ENCODE data around the gene FAM76B.
"Not testable (repeated sequence)": the region's sequence is repeated elsewhere in the genome, so short reads cannot be mapped to it uniquely, and the experiment has no call there.

FAM76B gene

GRCh38 chr11:95789506-95790122 lies at the start of gene FAM76B:
TSS of gene FAM76B (minus strand) at chr11:95789782. CDS start at chr11:95789478, 304 bp downstream.
- DNase-seq = peak; percentile 99

DNA sequence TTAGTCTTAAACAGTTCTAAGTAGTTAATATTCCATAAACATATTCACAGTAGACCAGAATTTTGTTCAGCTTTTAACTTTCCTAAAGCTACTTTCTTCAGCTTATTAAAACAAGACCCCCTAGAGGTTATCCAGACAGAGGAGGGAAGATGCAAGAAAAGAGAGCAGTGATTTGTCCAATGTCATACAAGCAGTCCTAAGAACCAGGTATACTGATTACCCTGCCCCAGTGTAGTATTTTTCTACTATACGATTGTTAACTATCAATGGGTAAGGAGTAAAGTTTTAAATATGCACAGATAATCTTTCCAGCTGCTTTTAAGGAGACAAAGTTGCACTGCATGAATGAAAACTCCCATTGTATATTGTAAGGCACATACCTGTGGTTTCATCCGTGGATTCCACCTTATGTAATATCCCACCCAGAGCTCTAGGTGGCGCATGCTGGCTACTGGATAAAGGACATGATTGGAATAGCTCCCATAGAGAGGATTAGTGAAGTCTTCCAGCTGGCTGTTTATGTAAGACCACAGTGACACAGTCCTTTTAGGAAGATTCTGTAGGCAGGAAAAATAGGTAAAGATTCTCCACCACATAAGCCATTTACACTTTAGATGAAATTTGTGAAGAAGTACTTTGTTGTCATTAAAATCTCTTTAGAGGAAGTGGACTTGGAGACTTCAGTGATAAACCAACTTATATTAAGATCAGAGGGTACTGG lies 46.3 kb upstream of the FAM76B start:
- DNase-seq = peak; percentile 38

DNA sequence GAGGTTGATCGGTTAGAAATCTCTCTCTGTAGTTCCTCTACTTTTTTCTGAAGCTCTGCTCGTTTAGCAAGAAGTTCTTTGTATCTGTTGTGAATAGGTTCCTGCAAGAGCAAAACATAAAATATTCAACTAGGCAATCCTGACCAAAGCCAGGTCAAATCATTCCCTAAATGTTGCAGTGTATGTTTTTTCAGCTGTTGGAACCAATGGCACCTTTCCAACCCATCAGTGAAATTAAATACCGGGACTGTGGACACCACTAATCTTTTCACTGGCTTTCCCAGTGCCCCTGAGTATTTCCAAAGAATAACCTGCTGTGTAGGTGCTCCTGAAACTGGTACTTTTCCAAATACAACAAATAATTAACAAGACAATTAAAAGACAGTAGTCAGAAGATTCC lies 45.8 kb upstream of the FAM76B start:
- no peak for DNase-seq

DNA sequence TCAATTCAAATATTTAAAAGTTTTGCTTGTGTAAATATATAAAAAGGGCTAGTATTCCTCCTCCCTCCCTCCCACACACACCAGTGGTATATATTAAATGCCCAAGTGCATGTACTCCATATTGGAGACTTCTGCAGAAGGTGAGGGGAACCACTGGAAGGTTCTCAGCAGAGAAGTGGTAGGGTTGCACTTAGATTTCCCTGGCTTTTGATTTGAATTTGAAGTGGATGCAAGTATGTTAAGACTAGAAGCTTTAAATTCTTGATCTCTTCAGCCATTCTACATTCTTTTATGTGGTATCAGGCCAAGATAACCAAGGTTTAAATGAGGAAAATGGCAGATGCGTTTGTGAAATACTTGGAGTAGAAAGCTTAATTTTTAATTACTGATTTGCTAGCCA lies 43.8 kb upstream of the FAM76B start:
- no peak for DNase-seq

DNA sequence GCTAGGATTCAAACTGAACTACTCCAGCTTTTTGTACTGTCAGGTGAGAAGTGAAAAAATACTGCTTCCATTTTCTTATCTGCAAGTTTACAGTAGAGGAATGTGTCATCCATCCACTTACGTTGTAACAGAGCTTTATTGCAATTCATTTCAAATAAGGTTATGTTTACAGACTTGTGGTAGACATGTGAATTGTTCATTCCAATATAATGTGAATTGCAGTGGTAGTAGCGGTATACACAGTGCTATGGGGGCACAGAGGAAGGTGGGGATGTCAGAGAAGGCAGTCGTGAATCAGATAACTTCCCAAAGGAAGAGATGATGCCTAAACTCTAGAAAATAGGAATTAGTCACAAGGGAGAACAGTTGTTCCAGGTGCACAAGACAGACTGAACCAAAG lies 43.2 kb upstream of the FAM76B start:
- DNase-seq = no peak

GRCh38 chr11:95831198-95831883 lies 41.8 kb upstream of the FAM76B start:
- DNase-seq = no peak

DNA sequence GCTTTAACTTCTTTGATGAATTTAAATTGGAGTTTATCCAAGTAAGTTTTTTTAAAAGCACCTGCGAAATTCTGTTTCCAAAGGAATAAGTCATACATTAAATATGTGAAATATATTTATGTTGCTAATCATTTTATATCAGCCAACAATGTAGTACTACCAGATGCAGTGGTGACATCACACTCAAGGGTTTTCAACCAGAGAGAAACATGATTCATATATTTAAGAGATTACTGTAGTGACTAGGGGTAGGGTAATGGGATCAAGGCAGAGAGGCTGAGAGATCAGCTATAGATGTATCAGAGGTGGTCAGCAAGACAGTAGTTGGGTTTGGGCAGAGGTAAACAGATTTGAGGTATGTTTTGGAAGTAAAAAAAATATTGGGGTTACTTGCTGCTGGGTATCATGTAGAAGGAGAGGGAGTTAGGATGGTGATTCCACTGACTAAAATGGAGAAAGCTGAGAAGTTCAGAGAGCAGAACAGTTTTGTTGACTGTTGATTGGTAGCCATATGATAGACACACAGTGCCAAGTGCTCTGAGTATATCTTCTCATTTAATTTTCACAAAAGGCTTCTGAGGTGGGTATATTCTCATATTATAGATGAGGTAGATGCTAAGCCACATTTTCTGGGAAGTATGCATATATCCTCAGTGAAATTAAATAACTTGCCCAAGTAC lies 40.1 kb upstream of the FAM76B start:
- no peak for DNase-seq

GRCh38 chr11:95827696-95828095 lies 38.1 kb upstream of the FAM76B start:
- DNase-seq = no peak

- DNase-seq = no peak
Measured at GRCh38 chr11:95821640-95822039, 32.1 kb upstream of the FAM76B start.

- no peak for DNase-seq
Measured at GRCh38 chr11:95816037-95816436, 26.5 kb upstream of the FAM76B start.

GRCh38 chr11:95811052-95811451 lies 21.5 kb upstream of the FAM76B start:
- not testable (repeated sequence) for DNase-seq

DNA sequence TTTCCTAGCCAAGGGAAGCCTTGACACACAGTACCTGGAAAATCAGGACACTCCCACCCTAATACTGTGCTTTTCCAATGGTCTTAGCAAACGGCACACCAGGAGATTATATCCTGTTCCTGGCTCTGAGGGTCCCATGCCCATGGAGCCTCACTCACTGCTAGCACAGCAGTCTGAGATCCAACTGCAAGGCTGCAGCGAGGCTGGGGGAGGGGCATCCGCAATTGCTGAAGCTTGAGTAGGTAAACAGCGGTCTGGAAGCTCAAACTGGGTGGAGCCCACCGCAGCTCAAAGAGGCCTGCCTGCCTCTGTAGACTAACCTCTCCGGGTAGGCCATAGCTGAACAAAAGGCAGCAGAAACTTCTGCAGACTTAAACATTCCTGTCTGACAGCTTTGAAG lies 16.9 kb upstream of the FAM76B start:
- DNase-seq = not testable (repeated sequence)

GRCh38 chr11:95805869-95806268 lies 16.3 kb upstream of the FAM76B start:
- DNase-seq = no peak

DNA sequence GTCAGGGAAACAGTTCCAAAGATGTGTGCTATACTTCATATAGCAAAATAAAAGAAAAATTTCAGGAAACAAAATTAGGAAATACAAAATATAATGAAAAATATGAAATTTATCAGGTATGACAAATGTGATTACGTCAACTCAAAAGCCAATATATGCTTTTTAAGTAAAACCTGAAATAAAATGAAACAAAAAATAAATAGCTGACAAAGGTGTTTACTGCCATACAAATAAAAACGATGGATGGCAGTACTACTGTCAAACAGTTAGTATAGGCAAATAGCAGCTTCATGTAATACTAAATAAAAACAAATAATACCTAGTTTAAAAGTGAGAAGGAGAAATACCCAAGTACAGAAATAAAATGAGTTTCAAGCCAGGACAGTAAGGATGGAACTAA lies 14.4 kb upstream of the FAM76B start:
- DNase-seq = no peak

DNA sequence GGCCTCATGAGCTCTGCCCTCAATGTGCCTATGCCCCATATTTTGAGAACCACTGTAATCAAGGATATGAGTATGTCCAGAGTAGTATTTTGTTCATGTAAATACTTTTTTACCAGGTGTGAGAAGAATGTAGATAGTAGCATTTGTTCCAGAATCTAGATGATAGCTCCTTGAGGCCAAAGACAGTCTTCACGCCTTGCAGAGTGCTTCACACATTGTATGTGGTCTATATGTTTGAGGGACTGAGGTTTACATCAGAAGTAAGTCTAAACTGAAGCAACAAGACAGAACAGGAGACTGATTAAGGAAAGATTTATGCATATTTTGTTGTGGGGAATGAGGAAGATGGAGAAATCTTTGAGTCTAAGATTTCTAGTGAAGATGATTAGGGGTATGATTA lies 13.2 kb upstream of the FAM76B start:
- no peak for DNase-seq

DNA sequence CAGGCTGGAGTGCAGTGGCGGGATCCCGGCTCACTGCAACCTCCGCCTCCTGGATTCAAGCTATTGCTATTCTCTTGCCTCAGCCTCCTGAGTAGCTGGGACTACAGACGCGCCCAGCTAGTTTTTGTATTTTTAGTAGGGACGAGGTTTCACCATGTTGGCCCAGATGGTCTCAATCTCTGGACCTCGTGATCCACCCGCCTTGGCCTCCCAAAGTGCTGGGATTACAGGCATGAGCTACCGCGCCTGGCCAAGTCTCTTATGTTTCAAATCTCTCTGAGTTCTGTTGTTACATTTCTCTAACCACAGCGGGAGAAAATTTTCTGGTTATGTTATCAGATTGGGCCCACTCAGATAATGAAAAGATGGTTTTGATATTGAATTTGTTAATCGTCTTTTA lies 10.9 kb upstream of the FAM76B start:
- no peak for DNase-seq

DNA sequence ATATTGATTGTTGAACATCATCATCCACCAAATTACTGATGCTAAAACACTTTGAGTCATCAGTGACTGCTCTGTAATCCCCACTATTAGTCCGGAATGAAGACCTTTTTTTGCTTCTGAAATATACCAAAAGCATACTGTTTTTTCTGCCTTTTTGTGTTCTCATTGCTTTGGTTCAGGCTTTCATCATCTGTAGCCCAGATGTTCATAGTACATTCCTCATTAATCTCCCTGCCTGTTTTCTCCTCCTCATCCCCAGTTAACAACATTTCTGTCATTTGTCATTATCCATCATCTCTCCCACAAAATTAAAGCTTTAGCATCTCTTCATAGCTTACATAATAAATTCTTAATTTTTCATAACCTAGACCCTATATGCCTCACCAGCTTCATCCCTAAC lies 10.0 kb upstream of the FAM76B start:
- DNase-seq = no peak

- no peak for DNase-seq
Measured at GRCh38 chr11:95796501-95796900, 6.9 kb upstream of the FAM76B start.

DNA sequence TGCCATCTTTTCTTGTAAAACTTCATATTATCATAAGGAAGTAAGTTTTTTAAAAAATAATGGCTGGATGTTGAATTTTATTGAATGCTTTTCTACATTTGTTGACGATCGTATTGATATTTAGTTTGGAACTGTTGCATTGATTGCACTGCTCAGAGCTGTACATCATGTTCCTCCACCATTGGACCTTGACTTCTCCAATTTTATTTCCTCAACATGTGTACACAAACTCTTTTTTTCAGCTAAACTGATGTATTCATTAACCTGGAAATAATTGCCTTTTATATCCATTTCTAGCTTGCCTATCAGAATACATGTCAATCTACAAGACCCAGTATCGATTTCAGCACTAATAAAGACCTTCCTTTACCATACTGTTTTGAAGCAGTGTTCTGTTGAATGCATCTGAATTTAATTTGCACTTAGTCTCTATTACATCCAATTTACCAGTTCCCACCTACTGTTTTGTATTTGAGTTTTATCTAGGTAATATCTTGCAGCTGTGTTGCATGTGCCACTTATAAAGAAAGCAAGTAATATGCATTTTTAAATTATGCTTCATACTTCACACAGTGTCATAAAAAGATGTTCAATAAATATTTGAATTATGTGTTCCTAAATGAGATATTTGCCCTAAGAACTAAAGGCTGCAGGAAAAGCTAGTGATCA lies 6.2 kb upstream of the FAM76B start:
- no peak for DNase-seq

DNA sequence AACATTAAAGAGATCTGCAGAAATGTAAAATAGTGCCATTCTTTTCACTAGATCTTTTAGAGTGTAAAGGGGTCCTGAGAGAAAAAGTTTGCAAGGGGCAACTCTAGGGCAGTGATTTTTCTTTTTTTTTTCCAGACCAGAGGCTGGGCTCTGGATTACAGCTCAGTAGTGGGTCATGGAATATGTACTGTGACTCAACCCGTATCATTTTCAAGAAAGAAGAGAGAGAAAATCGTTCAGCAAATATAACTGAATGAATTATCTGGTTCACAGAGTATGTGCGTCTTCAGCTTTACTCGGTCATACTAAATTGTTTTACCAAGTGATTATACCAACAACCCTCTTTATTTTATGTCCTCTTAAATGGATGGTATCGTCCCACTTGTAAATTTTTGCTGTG lies 4.5 kb upstream of the FAM76B start:
- DNase-seq = no peak

DNA sequence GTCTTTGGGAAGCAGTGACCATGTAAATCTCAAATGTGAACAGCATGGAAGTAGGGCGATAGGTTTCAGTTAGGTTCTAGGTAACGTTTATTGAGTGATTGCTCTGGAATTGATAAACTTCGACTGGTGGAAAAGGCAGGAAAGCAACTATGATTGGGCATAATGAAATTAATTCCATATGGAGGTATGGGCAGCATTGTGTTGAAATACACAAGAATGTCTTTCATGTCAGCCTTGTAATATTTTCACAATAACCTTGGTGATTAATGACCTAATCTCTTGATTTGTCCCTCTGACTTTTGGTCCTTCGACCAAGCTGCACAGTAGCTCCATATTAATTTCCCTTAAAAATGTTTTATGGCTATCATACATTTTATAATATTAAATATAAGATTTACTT lies 3.5 kb upstream of the FAM76B start:
- no peak for DNase-seq

GRCh38 chr11:95792700-95793099 lies 3.1 kb upstream of the FAM76B start:
- DNase-seq = no peak

DNA sequence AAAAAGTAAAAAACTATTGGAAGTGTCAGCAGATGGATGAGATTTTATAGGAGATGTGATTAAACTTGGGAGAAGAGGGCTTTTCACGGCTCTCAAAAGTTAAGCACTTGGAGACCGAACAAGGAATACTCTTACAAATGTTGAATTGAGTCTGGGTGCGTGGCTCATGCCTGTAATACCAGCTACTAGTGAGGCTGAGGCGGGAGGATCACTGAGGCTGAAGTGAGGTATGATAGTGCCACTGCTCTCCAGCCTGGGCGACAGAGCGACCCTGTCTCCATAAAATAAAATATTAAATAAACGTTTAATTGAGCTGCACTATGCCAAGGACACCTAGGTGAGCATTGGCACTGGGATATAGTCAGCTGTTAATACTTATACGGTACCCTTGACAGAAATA lies 2.6 kb upstream of the FAM76B start:
- no peak for DNase-seq

Data from DMS153 (cell line).